T-helper 1 cell treated with Interleukin-12 subunit alpha and Interleukin-12 subunit beta and Interleukin-4 antibody, amounts not matched to agents 30 μg/mL and 1 μg/mL, for 36 hours (primary cell): ENCODE results near the gene ATP5PB.

Experiments
- H3K27ac Mint-ChIP-seq: one replicate; pipeline ENCODE4 v1.8.0; 2021; ENCODE audit warnings: mild to moderate bottlenecking, mixed read lengths
- H3K27me3 Mint-ChIP-seq: one replicate; pipeline ENCODE4 v1.8.0; 2021; ENCODE audit warnings: low read depth, mixed read lengths
- H3K36me3 Mint-ChIP-seq: one replicate; pipeline ENCODE4 v1.8.0; 2021; ENCODE audit warnings: low read depth, mixed read lengths
- H3K4me1 Mint-ChIP-seq: one replicate; pipeline ENCODE4 v1.8.0; 2021; ENCODE audit warnings: low read depth, mixed read lengths
- H3K4me3 Mint-ChIP-seq: one replicate; pipeline ENCODE4 v1.8.0; 2021; ENCODE audit warnings: mild to moderate bottlenecking, moderate library complexity, mixed read lengths
- H3K9me3 Mint-ChIP-seq: one replicate; pipeline ENCODE4 v1.8.0; 2021; ENCODE audit warnings: mixed read lengths

The ATP5PB gene

GRCh38 chr1:111499026-111499785 lies 49.9 kb downstream of the ATP5PB start:
- Mint-ChIP-seq H3K9me3 (peaks cover 46% of the 10 kb centered on the region), H3K4me3 (no peak overlapping the region), H3K27ac (no peak overlapping the region)

GRCh38 chr1:111501645-111502044 lies 52.4 kb downstream of the ATP5PB start:
- no peak overlapping the region for H3K27ac Mint-ChIP-seq
- no peak overlapping the region for H3K4me3 Mint-ChIP-seq
- peaks cover 56% of the 10 kb centered on the region for H3K4me1 Mint-ChIP-seq
- peaks cover 8% of the 10 kb centered on the region for H3K27me3 Mint-ChIP-seq
- peaks cover 13% of the 10 kb centered on the region for H3K36me3 Mint-ChIP-seq
- peaks cover 22% of the 10 kb centered on the region for H3K9me3 Mint-ChIP-seq

More at GRCh38 chr1:111499026-111499785, 49.9 kb downstream of the ATP5PB start:
- Mint-ChIP-seq H3K27me3 (peaks cover 12% of the 10 kb centered on the region), H3K4me1 (peaks cover 43% of the 10 kb centered on the region), H3K36me3 (peaks cover 26% of the 10 kb centered on the region)

- Mint-ChIP-seq H3K4me3 (peak within 1 kb of the TSS; percentile 13), H3K9me3 (peaks cover 8% of the 10 kb centered on the region), H3K27me3 (peaks cover 5% of the 10 kb centered on the region), H3K27ac (peak within 1 kb of the TSS; percentile 11), H3K4me1 (peaks cover 57% of the 10 kb centered on the region), H3K36me3 (peaks cover 5% of the 10 kb centered on the region)
These were observed 54.4 kb downstream of the ATP5PB start, which contains the start of the genes ADORA3 and TMIGD3 for GRCh38 chr1:111503585-111504060. Gene ADORA3, minus strand, starts transcription at chr1:111503633. Its CDS starts 279 bp downstream, at chr1:111503354. Gene TMIGD3, minus strand, starts transcription at chr1:111503633. Its CDS starts 279 bp downstream, at chr1:111503354.

DNA sequence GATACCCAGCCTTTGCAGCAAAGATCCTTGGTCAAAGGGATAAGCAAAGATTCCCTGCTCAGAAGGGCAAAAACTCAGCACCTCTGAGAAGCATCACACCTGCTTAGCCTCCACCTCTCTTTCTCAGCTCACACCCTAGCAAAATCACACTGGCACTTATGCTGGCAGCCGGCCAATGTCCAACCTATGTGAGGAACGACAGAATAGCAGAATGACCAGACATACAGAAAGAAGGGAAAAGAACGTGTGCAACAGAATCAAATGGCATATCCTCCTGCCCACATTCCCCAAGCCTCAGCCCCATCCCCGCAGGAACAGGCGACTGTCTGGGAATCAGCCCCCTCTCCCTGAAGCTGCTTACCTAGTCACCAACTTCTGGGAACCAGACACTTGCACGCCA lies 54.8 kb downstream of the ATP5PB start:
- H3K4me1 Mint-ChIP-seq = peaks cover 58% of the 10 kb centered on the region
- H3K36me3 Mint-ChIP-seq = peaks cover 5% of the 10 kb centered on the region
- H3K27me3 Mint-ChIP-seq = peaks cover 5% of the 10 kb centered on the region
- peaks cover 8% of the 10 kb centered on the region for H3K9me3 Mint-ChIP-seq
- no peak overlapping the region for H3K4me3 Mint-ChIP-seq
- no peak overlapping the region for H3K27ac Mint-ChIP-seq

DNA sequence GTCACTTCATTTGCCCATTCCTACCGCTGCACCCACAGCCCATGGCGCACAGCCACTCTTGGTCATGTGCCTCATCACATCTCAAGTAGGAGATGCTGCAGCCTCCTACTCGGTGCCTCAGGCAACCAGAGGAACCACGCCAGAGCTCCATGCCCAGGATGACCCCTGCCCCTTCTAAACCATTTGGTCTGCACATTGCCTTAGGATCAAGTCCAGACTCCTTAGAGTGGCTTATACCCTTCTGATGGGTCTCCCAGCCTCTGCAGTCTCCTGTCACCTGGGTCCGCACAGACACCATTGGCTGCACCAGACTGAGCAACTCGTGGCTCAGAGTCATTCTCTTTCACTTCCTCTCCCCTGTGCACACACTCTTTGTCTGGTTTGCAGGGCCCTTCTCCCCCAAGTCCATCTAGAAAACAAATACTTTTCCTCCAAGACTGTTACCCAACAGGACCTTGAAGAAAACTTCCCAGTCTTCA lies 56.4 kb downstream of the ATP5PB start:
- Mint-ChIP-seq H3K27me3 (no peaks in the 10 kb centered on the region), H3K4me3 (peak overlapping the region; percentile 40), H3K9me3 (no peaks in the 10 kb centered on the region), H3K27ac (peak overlapping the region; percentile 83), H3K4me1 (peaks cover 59% of the 10 kb centered on the region), H3K36me3 (peaks cover 2% of the 10 kb centered on the region)

- H3K4me1 Mint-ChIP-seq = peaks cover 55% of the 10 kb centered on the region
- peak overlapping the region; percentile 40 for H3K4me3 Mint-ChIP-seq
- no peaks in the 10 kb centered on the region for H3K36me3 Mint-ChIP-seq
- H3K27me3 Mint-ChIP-seq = no peaks in the 10 kb centered on the region
- H3K9me3 Mint-ChIP-seq = no peaks in the 10 kb centered on the region
- peak overlapping the region; percentile 83 for H3K27ac Mint-ChIP-seq
These were observed 57.3 kb downstream of the ATP5PB start for GRCh38 chr1:111506561-111506960.

- peak overlapping the region; percentile 80 for H3K4me3 Mint-ChIP-seq
- H3K27ac Mint-ChIP-seq = peak overlapping the region; percentile 95
- H3K4me1 Mint-ChIP-seq = peaks cover 58% of the 10 kb centered on the region
These were observed 58.3 kb downstream of the ATP5PB start for GRCh38 chr1:111507411-111508201.

GRCh38 chr1:111509997-111510375 lies 60.7 kb downstream of the ATP5PB start:
- Mint-ChIP-seq H3K36me3 (no peaks in the 10 kb centered on the region), H3K9me3 (no peaks in the 10 kb centered on the region), H3K27me3 (no peaks in the 10 kb centered on the region), H3K27ac (no peak overlapping the region), H3K4me1 (peaks cover 48% of the 10 kb centered on the region), H3K4me3 (no peak overlapping the region)

More at GRCh38 chr1:111507411-111508201, 58.3 kb downstream of the ATP5PB start:
- H3K9me3 Mint-ChIP-seq = no peaks in the 10 kb centered on the region
- H3K27me3 Mint-ChIP-seq = no peaks in the 10 kb centered on the region
- no peaks in the 10 kb centered on the region for H3K36me3 Mint-ChIP-seq

DNA sequence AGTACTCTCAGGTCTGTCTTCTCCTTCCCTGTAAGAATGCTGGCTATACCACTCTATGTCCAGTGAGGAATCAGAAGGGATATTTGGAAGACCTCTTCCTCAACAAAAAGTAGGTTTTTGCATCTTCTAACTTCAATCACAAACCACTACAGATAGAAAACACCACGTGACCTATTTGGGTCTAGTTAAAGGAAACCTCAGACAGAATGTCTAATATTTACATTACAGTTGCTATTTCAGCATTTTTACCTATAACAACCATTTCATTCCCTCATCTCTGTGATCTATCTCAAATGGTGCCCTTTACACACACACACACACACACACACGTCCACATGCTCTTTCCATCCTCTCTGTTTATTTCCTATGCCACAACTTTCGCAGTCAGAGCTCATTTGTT lies 62.1 kb downstream of the ATP5PB start:
- Mint-ChIP-seq H3K27ac (no peak overlapping the region), H3K27me3 (no peaks in the 10 kb centered on the region), H3K4me1 (peaks cover 42% of the 10 kb centered on the region), H3K36me3 (no peaks in the 10 kb centered on the region), H3K9me3 (no peaks in the 10 kb centered on the region), H3K4me3 (no peak overlapping the region)
